HG03558 (cell line): ENCODE results near the gene KLK15.

ENCODE experiments used
- ATAC-seq: cut with Tn5 transposase; IDR thresholded peaks from one replicate; pipeline ENCODE4 v1.9.1; 2021; ENCODE audit warnings: moderate number of reproducible peaks; ENCODE audit not compliant: unreplicated experiment; ENCODE audit errors: extremely low read depth

The KLK15 gene

GRCh38 chr19:50779504-50780457 is 53.6 kb downstream of the KLK15 start:
- ATAC-seq, result no peak

GRCh38 chr19:50778906-50779430 is 54.4 kb downstream of the KLK15 start:
- ATAC-seq, result no peak

- ATAC-seq, result no peak
These were observed 55.5 kb downstream of the KLK15 start for GRCh38 chr19:50777830-50778303.

- no peak for ATAC-seq
These were observed 56.1 kb downstream of the KLK15 start for GRCh38 chr19:50777261-50777660.

- ATAC-seq, result no peak
These were observed 57.2 kb downstream of the KLK15 start for GRCh38 chr19:50776131-50776530.
